Right lobe of liver (tissue), 4 donors: ENCODE measurements around the gene KLHL26.

Source experiments
- CTCF ChIP-seq, 4 donors: fragments of 200-600 bp in 3 of 4; fragments of 450-650 bp in 1 of 4; IDR thresholded peaks; one replicate each; pipeline versions ENCODE4 v1.5.1 to v1.8.0; 2016 to 2022; ENCODE audit warnings: antibody characterized with exemption in 4 of 4, mild to moderate bottlenecking in 2 of 4
- POLR2A ChIP-seq: fragments of 450-650 bp; IDR thresholded peaks from one replicate; pipeline ENCODE4 v1.6.1; 2017; ENCODE audit warnings: antibody characterized with exemption, mild to moderate bottlenecking
- donor health status: DM: no; HTN: no; CAD: no.
- donor health status: DM: no; HTN: no; CAD: no.
- donor health status: DM: no; HTN: yes; CAD: no.

GRCh38 chr19:18646535-18647370 lies 9.9 kb downstream of the KLHL26 start:
- TF ChIP-seq CTCF (IDR thresholded peaks at IDR 0.05): no peak
- no peak for TF ChIP-seq POLR2A
